HG03342 (cell line): ENCODE results near the gene RSAD2.
"Not testable (repeated sequence)": the region's sequence is repeated elsewhere in the genome, so short reads cannot be mapped to it uniquely, and the experiment has no call there.

Experiments used
- ATAC-seq: cut with Tn5 transposase; IDR thresholded peaks from one replicate; pipeline ENCODE4 v1.9.1; 2021; ENCODE audit warnings: mild to moderate bottlenecking, moderate library complexity; ENCODE audit not compliant: unreplicated experiment

The RSAD2 gene

GRCh38 chr2:6877402-6878304, at the start of gene RSAD2:
TSS of gene RSAD2 (plus strand) at chr2:6877777. CDS start at chr2:6877801, 24 bp downstream.
- peak; percentile 82 for ATAC-seq

- ATAC-seq = no peak
Observed at GRCh38 chr2:6828299-6828584, 49.3 kb upstream of the RSAD2 start.

GRCh38 chr2:6831229-6831628, 46.3 kb upstream of the RSAD2 start:
- ATAC-seq = no peak

GRCh38 chr2:6832596-6833299, 44.8 kb upstream of the RSAD2 start:
- no peak for ATAC-seq

GRCh38 chr2:6833300-6833604, 44.3 kb upstream of the RSAD2 start:
- no peak for ATAC-seq

- no peak for ATAC-seq
Observed at GRCh38 chr2:6834163-6834562, 43.4 kb upstream of the RSAD2 start.

GRCh38 chr2:6835467-6835866, 42.1 kb upstream of the RSAD2 start:
- no peak for ATAC-seq

- no peak for ATAC-seq
Observed at GRCh38 chr2:6838673-6839319, 38.8 kb upstream of the RSAD2 start.

- no peak for ATAC-seq
Observed at GRCh38 chr2:6841537-6842287, 35.9 kb upstream of the RSAD2 start.

GRCh38 chr2:6845312-6845711, 32.3 kb upstream of the RSAD2 start:
- ATAC-seq = no peak

GRCh38 chr2:6845903-6846302, 31.7 kb upstream of the RSAD2 start:
- no peak for ATAC-seq

GRCh38 chr2:6846540-6846939, 31.0 kb upstream of the RSAD2 start:
- no peak for ATAC-seq

GRCh38 chr2:6846967-6847681, 30.5 kb upstream of the RSAD2 start:
- no peak for ATAC-seq

- no peak for ATAC-seq
Observed at GRCh38 chr2:6852195-6852594, 25.4 kb upstream of the RSAD2 start.

GRCh38 chr2:6854416-6854815, 23.2 kb upstream of the RSAD2 start:
- ATAC-seq = no peak

GRCh38 chr2:6855860-6856547, 21.6 kb upstream of the RSAD2 start:
- no peak for ATAC-seq

- ATAC-seq = no peak
Observed at GRCh38 chr2:6856548-6856920, 21.0 kb upstream of the RSAD2 start.

- ATAC-seq = not testable (repeated sequence)
Observed at GRCh38 chr2:6858466-6859027, 19.0 kb upstream of the RSAD2 start.

- no peak for ATAC-seq
Observed at GRCh38 chr2:6860296-6860695, 17.3 kb upstream of the RSAD2 start.

- ATAC-seq = no peak
Observed at GRCh38 chr2:6863792-6864191, 13.8 kb upstream of the RSAD2 start.
